ENCODE measurements around the gene EFNB1. TPM values are rescaled to one million over a fixed set of nuclear protein-coding genes. Genes with fewer than 3 reads are reported as not detected.

Gene EFNB1
- total and polyA plus RNA-seq, 10 of the 15 experiments (the other 5 are each of a cell fraction or from before 2014, with no cell fraction given): 0.02 to 1.0 (median 0.81) TPM; not detected in 1

GRCh38 chrX:68841251-68842049 is 12.6 kb downstream of the EFNB1 start:
- RAD21 ChIA-PET (ENCODE audit: unreplicated experiment): no interaction called here
- no peak for DNase-seq (ENCODE audit: low read depth, low spot score)
- no peak overlapping the region for H2AFZ ChIP-seq (ENCODE audit: control insufficient read depth, low read depth, low read length)
- no peak for ATAC-seq
- intact Hi-C loops (cut with micrococcal nuclease; ENCODE audit: unreplicated experiment) (no loop called here), in situ Hi-C loops (cut with MboI) (no loop called here)
- H3K4me2 ChIP-seq (ENCODE audit: control insufficient read depth, insufficient read depth): no peak overlapping the region
- no peaks in the 10 kb centered on the region for H4K20me1 ChIP-seq (ENCODE audit: control insufficient read depth, insufficient read depth)
- H3K4me3 ChIP-seq: no peak overlapping the region
- SMC1A ChIA-PET (ENCODE audit: uncharacterized antibody, unreplicated experiment): no interaction called here
- no TSS peak for BruUV-seq (replicated peaks)
- TF ChIP-seq ZNF384 (IDR thresholded peaks at IDR 0.05; ENCODE audit: borderline replicate concordance, low read depth, low read length) (no peak), SMARCA5 (IDR thresholded peaks at IDR 0.05) (no peak), TAF1 (IDR thresholded peaks at IDR 0.05; ENCODE audit: borderline replicate concordance, low read depth, low read length) (no peak), USF1 (IDR thresholded peaks at IDR 0.05; ENCODE audit: borderline replicate concordance, extremely low read length, insufficient read depth, low read depth, low read length) (no peak), IRF4 (IDR thresholded peaks at IDR 0.05; ENCODE audit: low read depth, low read length) (no peak)
- TF ChIP-seq, protein P1, sequence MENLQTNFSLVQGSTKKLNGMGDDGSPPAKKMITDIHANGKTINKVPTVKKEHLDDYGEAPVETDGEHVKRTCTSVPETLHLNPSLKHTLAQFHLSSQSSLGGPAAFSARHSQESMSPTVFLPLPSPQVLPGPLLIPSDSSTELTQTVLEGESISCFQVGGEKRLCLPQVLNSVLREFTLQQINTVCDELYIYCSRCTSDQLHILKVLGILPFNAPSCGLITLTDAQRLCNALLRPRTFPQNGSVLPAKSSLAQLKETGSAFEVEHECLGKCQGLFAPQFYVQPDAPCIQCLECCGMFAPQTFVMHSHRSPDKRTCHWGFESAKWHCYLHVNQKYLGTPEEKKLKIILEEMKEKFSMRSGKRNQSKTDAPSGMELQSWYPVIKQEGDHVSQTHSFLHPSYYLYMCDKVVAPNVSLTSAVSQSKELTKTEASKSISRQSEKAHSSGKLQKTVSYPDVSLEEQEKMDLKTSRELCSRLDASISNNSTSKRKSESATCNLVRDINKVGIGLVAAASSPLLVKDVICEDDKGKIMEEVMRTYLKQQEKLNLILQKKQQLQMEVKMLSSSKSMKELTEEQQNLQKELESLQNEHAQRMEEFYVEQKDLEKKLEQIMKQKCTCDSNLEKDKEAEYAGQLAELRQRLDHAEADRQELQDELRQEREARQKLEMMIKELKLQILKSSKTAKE (IDR thresholded peaks at IDR 0.05; ENCODE audit: low read depth, poor library complexity, severe bottlenecking): no peak
- TF ChIP-seq, protein P2, sequence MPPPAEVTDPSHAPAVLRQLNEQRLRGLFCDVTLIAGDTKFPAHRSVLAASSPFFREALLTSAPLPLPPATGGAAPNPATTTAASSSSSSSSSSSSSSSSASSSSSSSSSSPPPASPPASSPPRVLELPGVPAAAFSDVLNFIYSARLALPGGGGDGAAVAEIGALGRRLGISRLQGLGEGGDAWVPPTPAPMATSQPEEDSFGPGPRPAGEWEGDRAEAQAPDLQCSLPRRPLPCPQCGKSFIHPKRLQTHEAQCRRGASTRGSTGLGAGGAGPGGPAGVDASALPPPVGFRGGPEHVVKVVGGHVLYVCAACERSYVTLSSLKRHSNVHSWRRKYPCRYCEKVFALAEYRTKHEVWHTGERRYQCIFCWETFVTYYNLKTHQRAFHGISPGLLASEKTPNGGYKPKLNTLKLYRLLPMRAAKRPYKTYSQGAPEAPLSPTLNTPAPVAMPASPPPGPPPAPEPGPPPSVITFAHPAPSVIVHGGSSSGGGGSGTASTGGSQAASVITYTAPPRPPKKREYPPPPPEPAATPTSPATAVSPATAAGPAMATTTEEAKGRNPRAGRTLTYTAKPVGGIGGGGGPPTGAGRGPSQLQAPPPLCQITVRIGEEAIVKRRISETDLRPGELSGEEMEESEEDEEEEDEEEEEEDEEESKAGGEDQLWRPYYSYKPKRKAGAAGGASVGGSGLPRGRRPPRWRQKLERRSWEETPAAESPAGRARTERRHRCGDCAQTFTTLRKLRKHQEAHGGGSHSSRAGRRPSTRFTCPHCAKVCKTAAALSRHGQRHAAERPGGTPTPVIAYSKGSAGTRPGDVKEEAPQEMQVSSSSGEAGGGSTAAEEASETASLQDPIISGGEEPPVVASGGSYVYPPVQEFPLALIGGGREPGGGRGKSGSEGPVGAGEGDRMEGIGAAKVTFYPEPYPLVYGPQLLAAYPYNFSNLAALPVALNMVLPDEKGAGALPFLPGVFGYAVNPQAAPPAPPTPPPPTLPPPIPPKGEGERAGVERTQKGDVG (CRISPR knock-in tag; IDR thresholded peaks at IDR 0.05): no peak
- no peaks in the 10 kb centered on the region; the same call in 2 of the 3 replicates for H3K9me3 ChIP-seq (replicated peaks; ENCODE audit: control insufficient read depth, insufficient read depth, low read length)
- H3K9ac ChIP-seq (ENCODE audit: control insufficient read depth, insufficient read depth, low read length): no peak overlapping the region
- no peaks in the 10 kb centered on the region for H3K36me3 ChIP-seq (ENCODE audit: control insufficient read depth in 2 of 2, insufficient read depth in 2 of 2, low read length in 1 of 2)
- H3K4me1 ChIP-seq (ENCODE audit: control insufficient read depth, insufficient read depth, low read length): no peaks in the 10 kb centered on the region
- no peaks in the 10 kb centered on the region for H3K79me2 ChIP-seq (ENCODE audit: control insufficient read depth, insufficient read depth, low read length)
- CTCF ChIA-PET: interaction anchor here (1.4 kb wide), 1 partner anchor 14 kb away, joined by 4 read pairs; no protein-coding TSS in a partner anchor
- H3K27me3 ChIP-seq (replicated peaks in 1 of 2; ENCODE audit: control insufficient read depth in 2 of 2, insufficient read depth in 2 of 2, low read length in 1 of 2): no peaks in the 10 kb centered on the region
- no peak for FAIRE-seq
- POLR2A ChIA-PET: no interaction called here
- no peak overlapping the region for H3K27ac ChIP-seq (ENCODE audit: control insufficient read depth, insufficient read depth)
- 41% methylated on average over 6 of the region's 8 CpGs for WGBS (ENCODE audit: insufficient coverage, insufficient replicate concordance, low lambda C conversion rate, missing lambda C conversion rate)
